HepG2 (cell line): ENCODE results near the gene MCRIP2. TPM values are rescaled to one million over a fixed set of nuclear protein-coding genes. Genes with fewer than 3 reads are reported as not detected.

Experiments
- ATF7 ChIP-seq, 2 experiments: fragments of 450-650 bp in 1 of 2; sonication (generic) in 1 of 2; formaldehyde crosslinking in 1 of 2; IDR thresholded peaks; 2 replicates each; pipeline versions ENCODE4 v1.4.0 to v1.6.1; 2016 to 2020; ENCODE audit warnings: antibody characterized with exemption in 1 of 2, mild to moderate bottlenecking in 1 of 2, missing genetic modification reagents in 1 of 2
- CHD4 ChIP-seq: fragments of 200-600 bp; sonication (generic); IDR thresholded peaks from 2 replicates; pipeline ENCODE4 v1.7.0; 2017; ENCODE audit warnings: mild to moderate bottlenecking, low read length, borderline replicate concordance
- E2F2 ChIP-seq: sonication (generic); formaldehyde crosslinking; IDR thresholded peaks from 2 replicates; pipeline ENCODE4 v1.4.0; 2020; ENCODE audit warnings: missing genetic modification reagents, borderline replicate concordance
- MATR3 ChIP-seq: sonication (generic); formaldehyde crosslinking; IDR thresholded peaks from 2 replicates; pipeline ENCODE4 v1.4.0; 2020; ENCODE audit warnings: missing genetic modification reagents
- PHF20 ChIP-seq: sonication (generic); formaldehyde crosslinking; IDR thresholded peaks from 2 replicates; pipeline ENCODE4 v1.5.0; 2020; ENCODE audit warnings: mild to moderate bottlenecking, missing genetic modification reagents
- TBX2 ChIP-seq: sonication (generic); formaldehyde crosslinking; IDR thresholded peaks from 2 replicates; pipeline ENCODE4 v1.5.0; 2020; ENCODE audit warnings: missing genetic modification reagents, mild to moderate bottlenecking, borderline replicate concordance
- WIZ ChIP-seq: sonication (generic); formaldehyde crosslinking; IDR thresholded peaks from 2 replicates; pipeline ENCODE4 v1.5.1; 2020; ENCODE audit warnings: mild to moderate bottlenecking, missing genetic modification reagents
- ZFP91 ChIP-seq: sonication (generic); formaldehyde crosslinking; IDR thresholded peaks from 2 replicates; pipeline ENCODE4 v1.9.0; 2022; ENCODE audit warnings: missing genetic modification reagents, mild to moderate bottlenecking, borderline replicate concordance
- ZNF274 ChIP-seq: sonication (generic); formaldehyde crosslinking; IDR thresholded peaks from 2 replicates; pipeline ENCODE4 v1.5.1; 2020; ENCODE audit warnings: mild to moderate bottlenecking, missing genetic modification reagents
- ZNF292 ChIP-seq: sonication (generic); formaldehyde crosslinking; IDR thresholded peaks from 2 replicates; pipeline ENCODE4 v1.8.1; 2022; ENCODE audit warnings: mild to moderate bottlenecking, low read depth, missing genetic modification reagents, borderline replicate concordance
- ZNF407 ChIP-seq: sonication (generic); formaldehyde crosslinking; IDR thresholded peaks from one replicate; pipeline ENCODE4 v1.5.1; 2020; ENCODE audit warnings: mild to moderate bottlenecking, missing genetic modification reagents; ENCODE audit errors: not compliant biosample characterization
- polyA plus RNA-seq, 8 experiments: library from polyadenylated mRNA; depleted of rRNA in 3 of 8; stranded (reverse) in 7 of 8; unstranded in 1 of 8; fragments of >200 nt; fragmentation: Illumina TruSeq in 4 of 8; extraction: Trizol in 4 of 8; gene quantifications; 2 replicates each; pipeline versions ENCODE4 v1.2.1 to v1.2.3, GENCODE V29; 2011 to 2016; ENCODE audit warnings: low read depth in 4 of 8, missing spikeins in 1 of 8, mixed read lengths in 1 of 8; ENCODE audit not compliant: insufficient read depth in 1 of 8
- total RNA-seq, 5 experiments: library from RNA; depleted of rRNA; stranded (reverse); fragments of >200 nt; fragmentation: Illumina TruSeq; extraction: Trizol; gene quantifications; 2 replicates each; pipeline ENCODE4 v1.2.3, GENCODE V29; 2016; ENCODE audit warnings: low read depth in 1 of 5
- TF ChIP-seq, protein P1 (sequence below): sonication (generic); formaldehyde crosslinking; IDR thresholded peaks from 2 replicates; pipeline ENCODE4 v1.5.0; 2020; ENCODE audit warnings: mild to moderate bottlenecking, missing genetic modification reagents

The MCRIP2 gene
- total and polyA plus RNA-seq, 2 of the 13 experiments (the other 11 are each of a cell fraction or from before 2014, with no cell fraction given) = 39.6 to 76.7 TPM

DNA sequence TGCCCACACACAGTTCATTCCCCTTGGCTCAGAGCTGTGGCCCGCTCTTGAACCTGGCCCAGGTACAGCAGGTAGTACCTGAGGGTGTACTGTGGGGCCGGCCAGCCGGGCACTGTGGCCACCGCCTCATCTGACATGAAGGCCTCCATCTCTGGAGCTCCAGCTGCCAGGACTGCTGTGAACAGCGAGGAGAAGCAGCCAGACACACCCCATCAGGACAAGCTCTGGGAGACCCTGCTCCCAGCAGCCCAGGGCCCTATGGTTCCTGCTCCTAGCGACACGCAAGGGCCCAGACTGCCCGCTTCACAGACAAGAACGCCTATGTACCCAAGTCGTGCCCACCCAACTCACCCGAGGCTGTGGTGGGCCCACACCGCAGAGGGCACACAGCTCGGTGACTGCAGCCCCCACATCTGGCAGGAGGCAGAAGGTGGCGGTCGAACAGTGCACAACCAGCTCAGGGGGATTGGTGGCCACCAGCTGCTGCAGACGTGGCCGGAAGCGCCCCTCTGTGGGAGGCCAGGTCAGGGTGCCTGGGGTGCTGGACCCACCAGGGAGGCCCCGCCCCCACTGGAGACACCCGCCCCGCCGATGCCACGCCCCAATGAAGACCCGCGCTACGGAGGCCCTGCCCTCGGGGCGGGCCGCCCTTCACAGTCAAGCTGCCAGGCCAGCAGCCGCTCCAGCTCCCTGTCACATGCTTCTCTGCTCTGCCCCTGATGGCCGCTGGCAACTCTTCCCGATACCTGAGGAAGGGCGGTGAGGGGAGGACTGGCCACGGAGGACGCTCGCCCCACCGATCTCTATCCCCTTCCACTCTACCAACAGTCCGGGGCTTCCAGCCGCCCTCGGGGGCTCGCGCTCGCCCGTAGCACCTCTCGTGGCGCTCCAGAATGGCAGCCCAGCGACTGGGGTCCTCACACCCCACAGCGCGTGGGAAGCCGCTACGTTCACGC, 37.5 kb downstream of the MCRIP2 start (continued):
- TF ChIP-seq TBX2 (CRISPR knock-in tag) (peak; percentile 65), ZNF274 (CRISPR knock-in tag) (peak; percentile 31; the same call in 1 of the 2 replicates), ATF7 (IDR thresholded peaks at IDR 0.05) (no peak), ATF7 (CRISPR knock-in tag; IDR thresholded peaks at IDR 0.05) (peak; percentile 39; the same call in 1 of the 2 replicates), CHD4 (peak; percentile 57; the same call in 1 of the 2 replicates), MATR3 (CRISPR knock-in tag) (no peak), PHF20 (CRISPR knock-in tag) (peak; percentile 53), WIZ (CRISPR knock-in tag) (0 out of 2 replicates have a peak, but pooled peaks have one; percentile 65), ZNF292 (peak; percentile 48; the same call in 1 of the 2 replicates), ZNF407 (CRISPR knock-in tag) (peak; percentile 65), E2F2 (peak; percentile 12; the same call in 1 of the 2 replicates), ZFP91 (CRISPR knock-in tag) (peak; percentile 77)
- TF ChIP-seq, protein P1, sequence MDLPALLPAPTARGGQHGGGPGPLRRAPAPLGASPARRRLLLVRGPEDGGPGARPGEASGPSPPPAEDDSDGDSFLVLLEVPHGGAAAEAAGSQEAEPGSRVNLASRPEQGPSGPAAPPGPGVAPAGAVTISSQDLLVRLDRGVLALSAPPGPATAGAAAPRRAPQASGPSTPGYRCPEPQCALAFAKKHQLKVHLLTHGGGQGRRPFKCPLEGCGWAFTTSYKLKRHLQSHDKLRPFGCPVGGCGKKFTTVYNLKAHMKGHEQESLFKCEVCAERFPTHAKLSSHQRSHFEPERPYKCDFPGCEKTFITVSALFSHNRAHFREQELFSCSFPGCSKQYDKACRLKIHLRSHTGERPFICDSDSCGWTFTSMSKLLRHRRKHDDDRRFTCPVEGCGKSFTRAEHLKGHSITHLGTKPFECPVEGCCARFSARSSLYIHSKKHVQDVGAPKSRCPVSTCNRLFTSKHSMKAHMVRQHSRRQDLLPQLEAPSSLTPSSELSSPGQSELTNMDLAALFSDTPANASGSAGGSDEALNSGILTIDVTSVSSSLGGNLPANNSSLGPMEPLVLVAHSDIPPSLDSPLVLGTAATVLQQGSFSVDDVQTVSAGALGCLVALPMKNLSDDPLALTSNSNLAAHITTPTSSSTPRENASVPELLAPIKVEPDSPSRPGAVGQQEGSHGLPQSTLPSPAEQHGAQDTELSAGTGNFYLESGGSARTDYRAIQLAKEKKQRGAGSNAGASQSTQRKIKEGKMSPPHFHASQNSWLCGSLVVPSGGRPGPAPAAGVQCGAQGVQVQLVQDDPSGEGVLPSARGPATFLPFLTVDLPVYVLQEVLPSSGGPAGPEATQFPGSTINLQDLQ (CRISPR knock-in tag) = peak; percentile 47; the same call in 1 of the 2 replicates
